NCI-H2227 (cell line): ENCODE results near the gene SFMBT2.

Experiments
- DNase-seq: peaks from one replicate; lab custom pipeline; 2025; ENCODE audit not compliant: unreplicated experiment; lab: John Stamatoyannopoulos, UW

The SFMBT2 gene

DNA sequence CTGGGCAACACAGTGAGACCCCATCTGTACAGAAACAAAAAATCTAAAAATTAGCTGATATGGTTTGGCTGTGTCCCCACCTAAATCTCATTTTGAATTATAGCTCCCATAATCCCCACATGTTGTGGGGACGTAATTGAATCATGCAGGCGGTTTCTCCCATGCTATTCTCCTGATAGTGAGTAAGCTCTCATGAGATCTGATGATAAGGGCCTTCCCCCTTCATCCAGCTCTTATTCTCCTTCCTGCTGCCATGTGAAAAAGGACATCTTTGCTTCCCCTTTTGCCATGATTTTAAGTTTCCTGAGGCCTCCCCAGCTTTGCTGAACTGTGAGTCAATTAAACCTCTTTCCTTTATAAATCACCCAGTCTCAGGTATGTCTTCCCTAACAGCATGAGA is 136.5 kb downstream of the SFMBT2 start:
- no peak for DNase-seq

DNA sequence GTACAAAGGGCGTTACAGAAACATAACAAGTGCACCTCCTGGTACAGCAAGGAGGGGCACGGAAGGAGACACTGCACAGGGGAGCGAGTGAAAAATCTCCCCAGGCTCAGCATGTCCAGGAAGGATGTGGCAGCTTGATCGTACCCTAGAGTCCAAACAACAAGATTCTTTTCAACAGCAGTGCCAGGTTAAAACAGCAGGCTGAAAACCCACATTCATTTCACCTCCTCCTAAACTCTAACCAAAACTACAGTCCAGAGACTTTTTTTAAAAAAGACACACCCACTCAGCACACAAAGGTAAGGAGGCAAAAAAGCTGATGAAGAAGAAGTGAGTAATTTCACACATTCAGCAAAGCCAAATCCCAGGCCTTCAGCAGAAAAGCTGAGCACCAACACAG is 138.8 kb downstream of the SFMBT2 start:
- no peak for DNase-seq

DNA sequence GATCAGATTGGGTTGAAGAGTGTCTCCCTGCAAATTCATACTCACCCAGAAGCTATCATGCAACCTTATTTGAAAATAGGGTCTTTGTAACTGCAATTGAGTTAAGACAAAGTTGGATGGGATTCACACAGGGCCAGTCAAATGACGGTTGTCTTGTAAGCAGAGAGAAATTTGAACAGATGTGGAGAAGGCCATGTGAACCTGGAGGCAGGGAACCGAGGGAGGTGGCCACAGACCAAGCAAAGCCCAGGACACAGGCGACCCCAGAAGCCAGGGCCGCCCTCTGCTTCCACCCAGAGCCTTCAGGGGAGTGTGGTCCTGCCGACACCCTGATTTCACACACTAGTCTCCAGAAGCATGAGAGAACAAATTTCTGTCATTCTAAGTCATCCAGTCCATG is 140.8 kb downstream of the SFMBT2 start:
- DNase-seq = no peak

DNA sequence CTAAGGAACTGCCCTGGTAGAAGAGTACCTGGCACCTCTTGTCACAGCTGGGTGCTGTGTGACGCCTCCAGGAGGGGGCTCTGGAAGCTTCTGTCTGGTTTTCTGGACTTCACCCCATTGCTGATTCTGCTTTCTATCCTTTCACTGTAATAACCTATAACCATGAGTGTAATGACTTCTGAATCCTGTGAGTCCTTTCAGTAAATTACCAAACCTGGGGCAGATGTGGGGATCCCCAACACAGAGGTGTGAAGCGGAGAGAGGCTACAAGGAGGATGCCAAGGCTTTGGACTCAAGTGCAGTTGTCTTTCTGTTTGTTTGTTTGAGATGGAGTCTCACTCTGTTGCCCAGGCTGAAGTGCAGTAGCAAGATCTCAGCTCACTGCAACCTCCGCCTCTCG is 143.7 kb downstream of the SFMBT2 start:
- DNase-seq = no peak

DNA sequence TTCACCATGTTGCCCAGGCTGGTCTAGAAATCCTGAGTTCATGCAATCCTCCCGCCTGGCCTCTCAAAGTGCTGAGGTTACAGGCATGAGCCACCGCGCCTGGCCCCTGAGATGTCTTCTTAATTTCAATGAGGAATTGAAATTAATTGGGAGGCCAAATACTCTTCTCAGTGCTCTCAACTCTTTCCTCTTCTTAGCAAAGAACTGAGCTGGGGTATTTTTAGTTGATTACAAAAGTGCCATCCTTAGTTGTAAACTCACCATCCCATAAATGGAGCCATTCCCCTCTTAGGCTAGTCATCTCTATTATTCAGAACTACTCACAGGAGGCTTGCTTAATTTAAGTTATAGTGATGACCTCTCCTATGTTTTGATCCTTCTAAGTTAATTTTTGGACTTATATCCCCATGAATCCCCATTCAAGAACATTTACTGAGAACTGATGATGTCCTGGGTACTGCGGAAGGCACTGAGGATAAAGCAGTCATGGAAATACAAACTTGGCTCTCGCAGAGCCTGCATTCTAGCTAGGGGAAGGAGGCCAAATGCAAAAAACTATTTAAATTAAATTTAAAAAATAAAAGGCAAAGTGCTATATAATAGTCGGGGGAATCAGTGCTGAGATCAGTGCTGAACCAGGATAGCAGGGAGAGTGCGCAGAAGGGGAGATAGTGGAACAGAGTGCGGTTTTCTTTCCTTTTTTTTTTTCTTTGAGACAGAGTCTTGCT is 145.3 kb downstream of the SFMBT2 start:
- DNase-seq = no peak

DNA sequence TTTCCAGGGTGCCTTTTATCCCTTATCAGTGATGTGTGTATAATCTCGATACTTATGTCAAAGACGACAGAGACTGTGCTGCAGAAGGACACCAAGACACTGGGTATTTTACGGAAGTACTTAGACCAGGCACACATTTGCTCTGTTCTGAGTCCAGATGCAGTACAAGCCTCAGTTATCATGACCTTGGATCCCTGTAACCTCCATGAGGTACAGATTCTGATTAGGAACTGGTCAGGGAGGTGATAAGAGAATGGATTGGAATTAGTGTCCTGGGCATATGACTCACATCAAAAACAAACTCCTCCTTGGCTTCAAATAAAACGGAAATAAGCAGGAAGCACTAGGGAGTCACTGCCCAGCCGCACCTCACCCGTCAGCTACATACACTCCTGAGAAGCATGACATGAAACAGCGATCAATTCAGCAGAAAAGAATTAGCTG is 146.5 kb downstream of the SFMBT2 start:
- no peak for DNase-seq

DNA sequence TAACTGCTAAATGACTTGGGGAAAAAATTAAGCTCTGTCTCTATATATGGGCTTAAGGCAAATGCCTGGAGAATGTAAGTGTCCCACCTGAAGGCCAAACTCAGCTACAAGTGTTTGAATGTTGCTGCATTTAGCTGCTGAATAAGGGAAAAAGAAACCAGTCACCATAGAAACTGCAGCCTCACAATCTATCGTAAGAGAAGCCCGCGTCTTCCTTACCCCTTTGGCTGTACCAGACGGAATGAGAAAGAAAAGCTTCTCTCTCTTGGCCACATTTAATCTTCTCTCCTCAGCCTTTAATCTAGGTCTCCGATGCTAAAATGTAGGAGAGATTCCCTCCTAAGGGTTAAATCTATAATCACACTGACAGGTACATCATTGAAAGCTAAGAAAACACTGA is 147.2 kb downstream of the SFMBT2 start:
- DNase-seq = no peak

DNA sequence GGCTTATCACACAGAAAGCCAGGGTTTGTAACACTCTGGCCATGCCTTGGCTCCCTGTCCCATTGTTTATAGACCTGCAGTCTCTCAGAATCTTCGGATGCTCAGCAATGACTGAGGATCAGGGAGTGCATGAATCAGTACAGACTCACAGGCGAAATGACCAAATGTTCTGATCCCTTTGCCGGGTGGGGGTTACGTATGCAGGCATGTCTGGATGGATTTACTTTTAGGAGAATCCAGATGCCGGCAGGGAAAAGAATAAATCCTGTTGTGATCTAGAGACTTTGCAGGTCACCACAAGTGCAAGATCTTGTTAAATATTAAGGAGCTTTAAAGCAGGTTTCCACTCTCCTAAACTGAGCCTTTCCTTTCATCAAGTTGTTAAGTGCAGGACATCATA is 149.5 kb downstream of the SFMBT2 start:
- no peak for DNase-seq

DNA sequence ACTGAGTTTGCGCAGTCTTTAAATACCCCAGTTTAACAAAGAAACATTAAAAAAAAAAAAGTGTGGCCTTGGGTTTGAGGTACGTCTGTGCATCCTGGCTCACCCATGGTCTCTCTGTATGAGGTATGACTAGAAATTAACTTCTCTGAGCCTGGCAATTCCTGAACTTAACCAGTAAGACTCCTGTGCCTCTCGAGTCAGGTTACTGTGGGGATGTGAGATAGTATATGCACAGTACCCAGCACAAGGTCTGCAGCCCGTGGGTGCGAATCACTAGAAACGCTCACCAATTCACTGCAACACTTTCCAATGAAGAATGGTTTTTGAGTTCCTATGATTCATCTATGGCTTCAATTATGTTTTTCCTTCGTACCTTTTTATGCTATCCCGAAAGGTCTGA is 149.9 kb downstream of the SFMBT2 start:
- no peak for DNase-seq

DNA sequence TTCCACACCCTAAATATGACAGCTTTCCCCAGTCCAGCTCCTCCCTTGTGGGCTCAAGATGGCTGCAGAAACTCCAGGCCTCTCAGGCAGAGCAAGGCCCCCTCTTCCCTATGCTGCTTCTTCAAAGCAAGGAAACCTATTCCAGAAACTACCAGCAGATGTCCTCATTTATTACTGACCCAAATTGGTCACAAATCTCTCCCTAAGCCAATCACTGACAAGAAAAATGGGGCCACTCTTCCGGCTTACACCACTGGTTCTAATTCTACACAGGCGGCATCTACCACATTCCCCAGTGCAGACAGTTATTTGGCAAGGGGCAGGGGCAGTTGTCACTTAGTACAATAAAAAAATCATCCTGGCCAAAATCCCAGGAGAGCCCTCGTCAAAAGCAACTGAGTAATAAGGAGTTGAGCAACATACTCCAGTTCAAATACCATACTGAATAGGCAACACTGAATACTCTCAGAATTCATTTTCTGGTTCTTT is 150.4 kb downstream of the SFMBT2 start:
- DNase-seq = no peak

DNA sequence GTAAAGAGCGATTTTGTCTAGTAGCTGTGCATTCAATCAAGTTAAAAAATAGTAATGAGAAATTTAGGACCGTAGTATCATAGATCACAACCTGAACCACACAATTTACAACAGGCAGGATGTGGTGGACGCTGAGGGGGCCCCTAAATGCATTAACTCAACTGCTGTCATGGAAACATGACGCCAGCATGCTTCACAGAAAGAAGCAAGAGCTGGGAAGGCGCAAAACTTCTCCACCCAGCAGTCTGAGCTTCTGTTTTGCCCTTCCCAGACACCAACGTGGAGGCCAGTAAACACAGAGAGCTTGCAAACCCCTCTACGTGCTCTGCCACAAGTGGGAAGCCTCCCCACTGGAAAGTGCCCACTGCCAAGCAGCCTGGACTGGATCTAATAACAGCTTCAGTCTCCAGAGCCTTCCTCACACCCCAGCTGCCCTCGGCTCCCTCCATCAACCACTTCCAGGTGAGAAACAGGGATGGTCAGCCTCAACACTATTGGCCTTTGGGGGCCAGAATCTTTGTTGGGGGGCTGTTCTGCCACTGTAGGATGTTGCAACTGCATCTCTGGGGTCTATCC is 151.8 kb downstream of the SFMBT2 start:
- DNase-seq = no peak

DNA sequence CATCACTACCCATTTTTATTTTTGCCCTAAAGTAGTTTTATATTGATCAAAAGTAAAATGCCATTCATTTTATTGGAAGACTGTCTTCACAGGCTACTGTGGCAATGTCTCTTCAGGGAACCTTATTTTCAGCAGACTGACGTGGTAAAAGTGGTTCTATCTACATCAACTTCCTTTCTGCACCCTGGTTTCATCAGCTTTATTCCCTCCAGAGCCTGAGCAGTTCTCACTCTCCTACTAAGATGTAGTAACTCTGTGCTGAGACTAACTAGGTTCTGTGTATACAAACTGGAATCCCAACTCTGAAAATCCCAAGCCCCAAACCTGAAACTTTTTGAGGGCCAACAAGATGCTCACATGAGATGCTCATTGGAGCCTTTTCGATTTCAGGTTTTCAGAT is 155.3 kb downstream of the SFMBT2 start:
- no peak for DNase-seq

DNA sequence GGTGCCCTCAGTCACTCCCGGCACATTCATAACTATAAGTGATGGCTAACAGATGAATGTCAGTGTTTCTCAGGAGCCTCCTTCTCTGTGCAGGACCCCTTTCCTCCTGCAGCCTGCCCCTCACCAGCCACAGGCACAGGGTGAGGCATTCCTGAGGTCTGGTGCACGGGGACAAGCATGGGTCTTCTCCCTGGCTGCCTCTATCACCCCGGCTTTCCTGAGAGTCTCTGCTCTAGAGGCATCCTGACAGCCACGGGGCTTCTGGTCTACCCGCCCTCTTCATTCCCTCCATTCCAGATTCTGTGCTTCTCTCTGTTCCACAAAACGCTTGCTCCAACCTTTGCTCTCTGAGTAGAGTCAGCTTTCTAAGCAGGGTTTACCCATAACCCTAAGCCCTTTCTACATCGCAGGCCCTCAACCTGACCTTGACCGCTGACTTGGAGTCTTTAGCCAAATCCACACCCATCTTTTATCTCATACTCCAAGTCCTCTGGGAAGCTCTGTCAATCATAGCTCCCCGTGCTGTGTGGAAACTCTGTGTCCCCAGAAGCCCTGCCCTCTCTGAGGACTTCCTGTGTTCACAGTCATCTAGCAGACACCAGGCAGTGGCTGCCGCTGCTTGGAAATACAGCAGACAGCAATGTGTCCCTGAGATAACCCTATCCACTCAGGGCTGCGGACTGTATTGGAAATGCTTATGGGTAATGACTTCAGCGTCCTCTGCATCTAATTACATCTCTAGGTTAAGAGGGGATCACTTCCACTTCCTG is 159.0 kb downstream of the SFMBT2 start:
- DNase-seq = no peak

DNA sequence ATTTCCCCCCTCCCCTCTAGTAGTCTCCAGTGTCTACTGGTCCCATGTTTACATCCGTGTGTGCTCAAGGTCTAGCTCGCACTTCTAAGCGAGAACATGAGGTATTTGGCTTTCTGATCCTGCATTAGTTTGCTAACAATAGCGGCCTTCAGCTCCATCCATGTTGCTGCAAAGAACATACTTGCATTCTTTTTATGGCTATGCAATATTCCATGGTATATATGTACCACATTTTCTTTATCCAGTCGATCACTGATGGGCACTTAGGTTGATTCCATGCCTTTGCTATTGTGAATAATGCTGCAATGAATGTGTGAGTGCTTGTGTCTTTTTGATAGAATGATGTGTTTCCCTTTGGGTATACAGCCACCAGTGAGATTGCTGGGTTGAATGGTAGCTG is 160.6 kb downstream of the SFMBT2 start:
- no peak for DNase-seq

DNA sequence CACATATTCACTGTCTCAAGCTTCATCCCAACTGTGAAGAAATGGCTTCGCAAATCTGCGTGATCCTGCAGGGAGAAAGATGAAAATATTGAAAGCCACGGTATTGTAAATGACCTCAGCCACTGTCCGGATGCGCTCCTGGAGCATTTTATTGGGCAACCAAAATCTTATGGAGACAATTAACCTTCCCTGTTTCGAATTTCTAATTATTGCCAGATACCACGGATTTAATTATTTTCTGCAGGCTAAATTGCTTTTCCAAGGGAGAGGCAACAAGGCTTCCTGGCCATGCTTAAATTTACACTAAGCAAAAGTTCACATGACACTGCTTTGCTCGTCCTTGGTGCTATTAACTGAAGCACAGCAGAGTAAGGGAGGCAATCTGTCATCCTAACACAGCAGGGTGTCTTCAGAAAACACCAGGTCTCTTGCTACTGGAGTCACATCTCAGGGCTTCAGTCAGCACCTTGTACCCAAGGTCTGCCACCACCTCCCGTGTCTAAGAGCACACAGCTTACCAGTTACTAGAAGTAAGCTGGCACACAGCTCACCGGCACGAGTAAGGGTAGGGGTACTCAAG is 162.2 kb downstream of the SFMBT2 start:
- no peak for DNase-seq

DNA sequence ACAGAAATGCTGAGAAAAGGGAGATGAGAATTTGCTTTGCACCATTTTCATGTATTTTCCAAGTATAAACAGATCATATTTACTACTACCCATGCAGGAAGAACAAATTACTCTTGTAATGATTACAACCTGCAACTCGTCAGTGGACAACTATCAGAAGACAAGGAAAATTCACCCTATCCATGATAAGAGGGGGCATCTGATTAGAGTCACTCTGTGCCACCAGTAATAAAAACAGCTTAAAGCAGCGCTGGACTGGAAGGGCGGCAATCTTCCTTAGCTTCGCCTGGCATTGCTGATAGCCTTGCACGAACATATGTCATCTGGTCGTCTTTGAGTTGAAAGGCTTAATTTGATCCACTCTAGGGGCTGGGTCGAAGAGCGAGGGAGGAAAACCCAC is 162.7 kb downstream of the SFMBT2 start:
- no peak for DNase-seq

DNA sequence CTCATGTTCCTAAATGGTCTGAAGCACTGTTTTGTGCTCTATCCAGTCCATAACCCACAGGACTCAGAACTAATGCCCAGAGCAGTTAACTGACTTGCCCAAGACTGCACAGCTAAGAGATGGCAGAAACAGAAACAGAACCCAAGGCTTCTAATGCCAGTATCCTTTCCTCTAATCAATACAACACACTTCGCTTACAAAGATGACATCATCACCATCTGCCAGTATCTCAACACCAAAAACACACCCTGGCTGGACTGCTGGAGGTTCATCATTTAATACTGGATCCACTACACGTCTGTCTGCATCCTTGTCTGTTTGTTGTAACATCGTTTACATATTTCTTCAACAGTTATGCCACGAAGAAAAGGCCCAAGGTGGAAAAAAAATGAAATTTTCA is 165.3 kb downstream of the SFMBT2 start:
- no peak for DNase-seq

DNA sequence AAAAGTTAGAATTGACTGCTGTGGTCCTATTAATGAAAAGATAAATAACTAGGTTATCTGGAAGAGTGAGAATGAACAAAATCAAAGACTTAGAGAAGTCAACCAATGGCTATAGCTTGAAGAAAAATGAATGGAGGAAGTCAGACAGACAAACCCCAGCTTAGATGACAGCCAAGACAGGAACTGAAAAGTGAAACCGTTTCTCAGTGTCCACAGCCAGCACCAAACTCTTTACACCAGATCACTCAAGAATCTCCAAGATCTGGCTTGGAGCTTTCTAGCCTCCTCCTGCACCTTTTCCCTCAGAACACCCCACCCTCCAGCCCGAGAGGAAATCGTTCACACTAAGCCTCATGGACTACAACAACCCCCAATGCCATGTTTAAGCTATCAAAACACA is 167.0 kb downstream of the SFMBT2 start:
- DNase-seq = no peak

DNA sequence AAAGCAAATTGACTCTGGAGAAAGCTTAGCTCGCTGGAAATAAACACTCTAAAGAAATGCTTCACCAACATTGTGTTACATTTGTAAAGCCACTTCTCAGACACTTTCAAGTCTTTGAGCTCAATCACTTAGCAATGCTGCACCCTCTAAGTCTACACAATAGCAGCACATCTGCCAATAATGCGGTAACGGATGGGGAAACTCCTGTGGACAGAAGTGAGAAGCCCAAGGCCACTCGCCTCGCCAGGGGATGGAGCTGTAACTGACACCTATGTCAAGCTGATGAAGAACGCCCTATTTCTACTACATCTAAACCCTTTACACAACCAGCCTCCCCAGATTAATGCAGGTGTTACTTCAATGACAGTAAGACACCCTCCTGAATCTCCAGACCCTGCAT is 167.7 kb downstream of the SFMBT2 start:
- DNase-seq = no peak

DNA sequence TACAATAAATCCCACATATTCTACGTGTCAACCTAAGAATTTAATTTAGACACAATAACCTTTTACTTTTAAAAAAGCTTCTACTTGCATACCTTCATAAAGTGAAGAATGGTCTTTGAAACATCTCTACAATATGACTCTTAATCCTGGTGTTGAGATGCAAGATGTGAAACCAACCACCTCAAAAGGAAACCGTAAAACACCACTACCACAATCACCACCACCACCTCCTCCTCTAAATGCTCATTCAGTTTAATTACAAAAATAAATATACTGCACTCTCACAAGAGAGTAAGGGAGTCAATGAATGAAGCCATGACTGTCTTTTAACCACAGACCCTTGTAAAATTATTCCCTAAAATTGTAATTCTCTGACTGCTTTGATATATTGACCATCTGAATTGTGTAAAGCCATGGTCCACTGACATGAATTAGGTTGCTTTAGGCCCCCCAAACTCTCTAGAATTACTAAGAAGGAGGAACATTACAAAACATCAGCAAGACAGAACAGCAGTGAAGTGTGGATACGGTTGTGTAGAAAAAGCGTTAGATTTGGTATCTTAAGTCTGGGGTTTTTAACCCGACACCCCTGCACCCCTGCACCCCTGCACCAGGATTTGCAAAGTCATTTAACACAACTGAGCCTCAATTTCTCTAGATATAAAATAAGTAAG is 171.4 kb downstream of the SFMBT2 start:
- DNase-seq = no peak

DNA sequence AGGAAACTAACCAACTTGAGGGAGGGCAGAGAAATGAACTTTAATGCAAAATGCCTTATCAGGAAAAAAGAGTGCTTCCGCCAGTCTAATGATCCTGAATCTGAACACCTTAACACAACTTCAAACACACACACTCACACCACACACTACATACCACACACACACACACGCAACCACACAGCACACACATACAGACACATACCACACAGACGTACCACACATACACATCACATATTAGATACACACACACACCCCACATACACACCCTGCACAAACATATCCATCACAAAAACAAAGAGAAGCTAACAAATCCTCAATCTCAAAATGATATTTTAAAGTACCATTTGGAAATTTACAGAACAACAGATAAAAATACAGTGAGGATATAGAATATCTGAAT is 175.5 kb downstream of the SFMBT2 start:
- DNase-seq = no peak
